Esophagus (tissue), 2 donors: ENCODE measurements around the gene SLC16A3. TPM values are rescaled to one million over a fixed set of nuclear protein-coding genes. Genes with fewer than 3 reads are reported as not detected.

Experiments
- H3K27ac ChIP-seq, 2 donors: one replicate each; pipeline ENCODE4 v1.5.1; 2013; ENCODE audit warnings: low read depth in 2 of 2, mild to moderate bottlenecking in 2 of 2, inconsistent platforms in 1 of 2, low read length in 1 of 2, moderate library complexity in 1 of 2
- H3K27me3 ChIP-seq, 2 donors: one replicate each; pipeline ENCODE4 v1.6.1; 2013; ENCODE audit warnings: low read length in 2 of 2, control low read depth in 1 of 2, mild to moderate bottlenecking in 1 of 2; ENCODE audit not compliant: insufficient read depth in 2 of 2, control insufficient read depth in 1 of 2
- H3K36me3 ChIP-seq, 2 donors: one replicate each; pipeline ENCODE4 v1.6.1; 2013; ENCODE audit warnings: low read length in 1 of 2; ENCODE audit not compliant: control insufficient read depth in 2 of 2, insufficient read depth in 2 of 2
- H3K4me1 ChIP-seq, 2 donors: one replicate each; pipeline ENCODE4 v1.6.1; 2013; ENCODE audit warnings: low read length in 1 of 2; ENCODE audit not compliant: control insufficient read depth in 2 of 2, insufficient read depth in 2 of 2
- H3K4me3 ChIP-seq, 2 donors: one replicate each; pipeline ENCODE4 v1.5.1; 2013; ENCODE audit warnings: low read length in 2 of 2, mild to moderate bottlenecking in 2 of 2, low read depth in 1 of 2, moderate library complexity in 1 of 2
- H3K9me3 ChIP-seq, 2 donors: one replicate each; pipeline ENCODE4 v1.6.1; 2013; ENCODE audit warnings: mild to moderate bottlenecking in 2 of 2, low read depth in 1 of 2, low read length in 1 of 2, moderate library complexity in 1 of 2; ENCODE audit not compliant: control insufficient read depth in 2 of 2, insufficient read depth in 1 of 2
- WGBS, 2 donors: extraction: QIAGEN DNeasy Blood & Tissue Kit; methylation state at CpG; one replicate each; pipeline ENCODE4 v1.1.7; 2013; 5-methylcytosine and 5-hydroxymethylcytosine counted together
- polyA plus RNA-seq, 2 donors: library from polyadenylated mRNA; stranded (reverse); fragments of 200-250 nt; gene quantifications; one replicate each; pipeline ENCODE4 v1.2.3, GENCODE V29; 2013
- donor health status: healthy with polysubstance abuse.
- donor health status: Bipolar disorder and iron deficiency.

The SLC16A3 gene
- polyA plus RNA-seq, 2 donors = 17.5 to 41.0 TPM

- Histone ChIP-seq H3K4me1 (peaks cover 6 to 20% of the 10 kb centered on the region in 2 donors), H3K27me3 (no peaks in the 10 kb centered on the region), H3K4me3 (peak overlapping the region; percentile 46 to 53), H3K9me3 (no peaks in the 10 kb centered on the region), H3K36me3 (no peaks in the 10 kb centered on the region), H3K27ac (peak overlapping the region; percentile 79 to 87)
- 61 to 64% methylated on average over 27 to 28 of the region's 28 CpGs for WGBS, 2 donors
These were observed 1.1 kb downstream of the SLC16A3 start for GRCh38 chr17:82229698-82230608.

- Histone ChIP-seq H3K4me1 (peaks cover 9 to 26% of the 10 kb centered on the region in 2 donors), H3K27ac (peak overlapping the region; percentile 79 to 80), H3K27me3 (no peaks in the 10 kb centered on the region), H3K36me3 (no peaks in the 10 kb centered on the region), H3K4me3 (peak overlapping the region; percentile 46 to 53), H3K9me3 (no peaks in the 10 kb centered on the region)
- 5 to 7% methylated on average over 54 to 76 of the region's 76 CpGs for WGBS, 2 donors
These were observed 1.9 kb downstream of the SLC16A3 start for GRCh38 chr17:82230609-82231311.

GRCh38 chr17:82231312-82231561, 2.4 kb downstream of the SLC16A3 start:
- peak overlapping the region; percentile 79 to 80 for H3K27ac ChIP-seq
- no peaks in the 10 kb centered on the region for H3K9me3 ChIP-seq
- no peaks in the 10 kb centered on the region for H3K27me3 ChIP-seq
- peak overlapping the region; percentile 46 to 53 for H3K4me3 ChIP-seq
- H3K36me3 ChIP-seq = no peaks in the 10 kb centered on the region
- peaks cover 8 to 31% of the 10 kb centered on the region in 2 donors for H3K4me1 ChIP-seq
- 2% methylated on average over 13 to 18 of the region's 18 CpGs for WGBS, 2 donors

DNA sequence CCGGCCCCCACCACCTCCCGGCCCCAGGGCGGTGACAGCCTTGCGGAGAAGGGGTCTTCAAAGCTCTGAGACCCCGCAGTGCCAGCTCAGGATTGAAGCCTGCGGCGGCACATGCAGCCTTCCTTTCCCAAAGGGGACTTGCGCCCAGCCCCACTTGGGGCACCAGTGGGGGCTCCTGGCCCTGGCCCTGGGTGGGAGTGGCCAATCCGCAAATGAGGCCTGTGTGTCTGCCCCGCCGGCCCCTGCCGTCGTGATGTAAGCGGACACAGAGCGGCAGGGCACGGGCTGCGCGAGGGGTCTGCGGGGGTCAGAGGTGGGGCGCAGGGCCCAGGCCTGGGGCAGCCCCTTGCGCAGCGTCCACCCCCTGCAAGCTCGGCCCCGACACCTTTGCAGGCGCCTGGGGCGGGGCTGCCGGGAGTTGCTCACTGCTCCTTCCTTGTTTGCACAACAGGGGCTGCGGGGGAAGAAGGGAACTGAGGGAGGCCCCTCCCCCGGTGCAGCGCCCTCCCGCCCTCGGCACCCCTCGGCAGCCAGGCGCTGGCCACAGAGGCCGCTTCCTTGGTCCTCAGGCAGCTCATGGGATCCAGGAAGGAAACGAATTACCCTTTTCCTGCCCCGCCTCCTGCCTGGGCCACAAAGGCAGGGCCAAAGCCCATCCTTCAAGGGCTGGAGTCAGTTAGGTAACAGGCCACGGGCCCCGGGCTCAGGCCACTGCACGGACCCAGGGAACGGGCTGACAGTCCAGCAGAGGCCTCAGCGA, 2.9 kb downstream of the SLC16A3 start:
- 9 to 15% methylated on average over 36 to 42 of the region's 42 CpGs for WGBS, 2 donors
- Histone ChIP-seq H3K36me3 (no peaks in the 10 kb centered on the region), H3K4me3 (peak overlapping the region; percentile 46 to 53), H3K9me3 (no peaks in the 10 kb centered on the region), H3K27ac (peak overlapping the region; percentile 79 to 80), H3K4me1 (peaks cover 6 to 33% of the 10 kb centered on the region in 2 donors), H3K27me3 (no peaks in the 10 kb centered on the region)

GRCh38 chr17:82232322-82232820, 3.5 kb downstream of the SLC16A3 start:
- H3K27me3 ChIP-seq = no peaks in the 10 kb centered on the region
- H3K4me3 ChIP-seq = peak overlapping the region in 1 of 2 donors; percentile 46
- no peaks in the 10 kb centered on the region for H3K9me3 ChIP-seq
- peaks cover 6 to 34% of the 10 kb centered on the region in 2 donors for H3K4me1 ChIP-seq
- 83 to 84% methylated on average over 21 of the region's 21 CpGs for WGBS, 2 donors
- H3K36me3 ChIP-seq = no peaks in the 10 kb centered on the region
- peak overlapping the region; percentile 79 to 80 for H3K27ac ChIP-seq

DNA sequence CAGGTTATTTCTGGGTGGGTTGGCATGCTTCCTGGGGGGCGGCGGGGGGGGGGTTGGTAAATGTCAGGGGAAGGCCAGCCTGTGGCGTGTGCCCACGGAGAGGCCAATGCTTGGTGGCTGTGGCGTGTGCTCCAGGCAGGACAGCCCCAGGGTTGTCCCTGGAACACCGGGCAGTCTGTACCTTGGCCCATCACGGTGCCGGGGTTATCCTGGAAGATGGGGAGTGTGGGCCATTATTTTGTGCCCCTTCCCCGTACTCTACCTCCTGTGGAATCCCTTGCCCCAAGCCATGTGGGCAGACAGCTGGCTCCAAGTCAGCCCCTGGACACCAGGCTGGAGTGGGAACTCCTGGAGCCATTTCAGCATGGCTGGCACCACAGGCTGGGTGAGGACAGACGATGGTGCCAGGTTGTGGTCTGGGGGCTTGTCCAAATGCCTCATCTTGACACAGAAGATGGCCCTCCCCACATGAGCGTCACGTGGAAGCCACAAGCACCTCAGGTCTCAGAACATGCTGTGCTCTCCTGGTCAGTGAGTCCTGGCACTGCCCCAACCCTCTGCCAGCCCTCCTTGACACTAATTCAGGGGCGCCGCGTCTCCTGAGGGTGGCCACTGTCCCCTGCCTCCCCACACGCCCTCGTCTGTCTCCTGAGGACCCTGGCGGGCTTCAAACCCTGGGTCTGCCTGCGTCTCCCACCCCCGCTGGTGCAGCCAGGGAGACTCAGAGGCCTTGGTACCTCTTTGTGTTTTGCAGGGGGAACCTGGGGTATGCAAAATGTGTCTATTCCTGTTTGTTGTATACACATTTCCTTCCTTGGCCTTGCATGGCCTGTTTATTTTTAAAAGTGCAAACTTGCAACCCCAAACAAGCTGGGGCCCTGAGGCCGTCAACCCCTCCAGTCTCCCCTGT, 4.3 kb downstream of the SLC16A3 start:
- Histone ChIP-seq H3K27ac (no peak overlapping the region), H3K27me3 (no peaks in the 10 kb centered on the region), H3K36me3 (no peaks in the 10 kb centered on the region), H3K4me3 (no peak overlapping the region), H3K9me3 (no peaks in the 10 kb centered on the region), H3K4me1 (peaks cover 8 to 36% of the 10 kb centered on the region in 2 donors)
- WGBS, 2 donors = 76 to 79% methylated on average over 21 of the region's 21 CpGs

DNA sequence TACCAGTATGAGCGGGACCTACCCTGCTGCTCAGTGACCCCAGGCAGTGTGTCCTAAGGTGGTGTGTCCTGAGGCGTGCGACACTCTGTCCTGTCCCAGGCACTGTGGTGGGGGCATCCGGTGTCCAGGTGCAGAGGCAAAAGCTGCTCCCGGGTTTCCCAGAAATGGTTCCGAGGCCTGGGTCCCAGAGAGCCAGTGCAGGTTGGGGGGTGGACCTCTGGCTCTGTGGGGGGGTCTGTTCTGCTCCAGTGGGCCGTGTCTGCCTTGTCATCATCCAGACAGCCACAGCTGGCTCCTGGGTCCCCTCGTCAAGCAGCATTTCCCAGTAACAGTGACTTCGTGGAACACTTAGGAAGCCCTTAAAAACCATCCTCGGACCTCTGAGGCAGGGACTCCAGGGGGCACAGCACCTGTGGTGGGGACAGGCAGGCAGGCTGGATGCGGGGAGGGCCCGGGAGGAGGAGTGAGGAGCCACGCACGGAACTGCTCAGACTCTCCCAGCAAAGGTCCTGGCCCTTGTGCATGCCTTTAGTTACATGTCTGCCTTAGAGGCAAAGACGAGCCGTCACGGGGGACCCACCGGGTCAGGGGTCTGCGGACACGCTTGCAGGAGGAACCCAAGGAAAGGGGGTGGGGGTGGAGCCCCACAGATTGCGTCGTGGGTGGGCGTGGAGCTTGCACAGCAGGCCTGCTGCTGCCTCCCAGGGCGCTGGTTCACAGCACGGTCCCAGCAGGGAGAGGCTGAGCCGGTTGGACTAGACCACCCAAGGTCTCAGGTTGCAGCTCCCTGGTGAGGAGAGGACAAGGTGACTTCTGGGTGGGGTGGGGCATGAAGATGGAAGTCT, 5.6 kb downstream of the SLC16A3 start:
- Histone ChIP-seq H3K36me3 (peaks cover 0 to 3% of the 10 kb centered on the region in 2 donors), H3K9me3 (no peaks in the 10 kb centered on the region), H3K4me1 (peaks cover 15 to 40% of the 10 kb centered on the region in 2 donors), H3K27me3 (no peaks in the 10 kb centered on the region), H3K27ac (peak overlapping the region in 1 of 2 donors; percentile 51), H3K4me3 (no peak overlapping the region)
- 50 to 59% methylated on average over 23 to 26 of the region's 26 CpGs for WGBS, 2 donors

GRCh38 chr17:82235056-82235774, 6.4 kb downstream of the SLC16A3 start:
- H3K27me3 ChIP-seq = no peaks in the 10 kb centered on the region
- H3K4me1 ChIP-seq = peaks cover 15 to 47% of the 10 kb centered on the region in 2 donors
- H3K27ac ChIP-seq = peak overlapping the region in 1 of 2 donors; percentile 51
- no peaks in the 10 kb centered on the region for H3K9me3 ChIP-seq
- peaks cover 0 to 5% of the 10 kb centered on the region in 2 donors for H3K36me3 ChIP-seq
- WGBS, 2 donors = 72 to 77% methylated on average over 19 of the region's 19 CpGs
- no peak overlapping the region for H3K4me3 ChIP-seq
